ENCODE data around the gene ZBTB12. TPM values are rescaled to one million over a fixed set of nuclear protein-coding genes. Genes with fewer than 3 reads are reported as not detected.

The ZBTB12 gene
- total and polyA plus RNA-seq, 9 of the 15 experiments (the other 6 are each of a cell fraction or from before 2014, with no cell fraction given), result 0.03 to 12.4 (median 5.8) TPM; not detected in 1

DNA sequence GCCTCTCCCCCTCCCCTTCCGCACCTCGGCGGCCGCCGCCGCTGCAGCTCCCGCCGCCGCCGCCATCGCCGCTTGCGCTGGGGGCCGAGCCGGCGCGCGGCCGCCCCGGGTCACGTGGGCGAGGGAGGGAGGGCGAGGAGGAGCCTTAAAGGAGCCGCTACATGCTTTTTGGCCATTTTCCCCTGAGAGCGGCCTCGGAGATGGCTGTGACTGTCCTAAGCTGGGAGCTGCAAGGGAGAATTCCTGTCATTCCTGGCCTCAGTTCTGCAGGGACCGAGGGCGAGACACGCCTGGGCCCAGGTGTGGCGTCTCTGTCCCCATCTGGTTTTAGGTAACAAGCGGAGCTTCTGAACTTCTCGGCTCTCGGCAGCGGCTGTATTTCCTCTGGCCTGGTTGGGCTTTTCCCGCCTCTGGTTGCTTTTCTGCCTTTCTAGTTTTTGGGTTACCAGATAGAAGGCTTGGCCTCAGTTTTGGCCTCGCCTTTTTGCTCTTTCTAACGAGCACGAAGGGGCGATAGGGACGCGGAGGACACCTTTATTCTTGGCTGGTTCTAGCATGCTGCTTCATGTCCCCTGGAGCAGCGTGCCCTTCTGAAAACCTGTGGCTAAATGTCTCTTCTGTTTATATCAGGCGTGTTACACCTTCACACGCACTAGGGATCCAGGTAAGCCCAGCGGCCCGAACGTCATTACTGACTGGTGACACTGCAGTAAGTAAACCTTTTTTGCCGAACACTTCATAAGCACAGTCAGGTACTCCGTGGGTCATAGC is 4.1 kb downstream of the ZBTB12 start, which contains the start of gene EHMT2 (continued):
- TF ChIP-seq, protein P1, sequence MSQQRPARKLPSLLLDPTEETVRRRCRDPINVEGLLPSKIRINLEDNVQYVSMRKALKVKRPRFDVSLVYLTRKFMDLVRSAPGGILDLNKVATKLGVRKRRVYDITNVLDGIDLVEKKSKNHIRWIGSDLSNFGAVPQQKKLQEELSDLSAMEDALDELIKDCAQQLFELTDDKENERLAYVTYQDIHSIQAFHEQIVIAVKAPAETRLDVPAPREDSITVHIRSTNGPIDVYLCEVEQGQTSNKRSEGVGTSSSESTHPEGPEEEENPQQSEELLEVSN (IDR thresholded peaks at IDR 0.05; ENCODE audit: borderline replicate concordance in 1 of 2, extremely low read depth in 1 of 2, insufficient read depth in 1 of 2, insufficient read length in 1 of 2, low read depth in 1 of 2, low read length in 1 of 2, poor library complexity in 1 of 2, severe bottlenecking in 1 of 2), result peak; percentile 33 to 63
- TF ChIP-seq, protein P2, sequence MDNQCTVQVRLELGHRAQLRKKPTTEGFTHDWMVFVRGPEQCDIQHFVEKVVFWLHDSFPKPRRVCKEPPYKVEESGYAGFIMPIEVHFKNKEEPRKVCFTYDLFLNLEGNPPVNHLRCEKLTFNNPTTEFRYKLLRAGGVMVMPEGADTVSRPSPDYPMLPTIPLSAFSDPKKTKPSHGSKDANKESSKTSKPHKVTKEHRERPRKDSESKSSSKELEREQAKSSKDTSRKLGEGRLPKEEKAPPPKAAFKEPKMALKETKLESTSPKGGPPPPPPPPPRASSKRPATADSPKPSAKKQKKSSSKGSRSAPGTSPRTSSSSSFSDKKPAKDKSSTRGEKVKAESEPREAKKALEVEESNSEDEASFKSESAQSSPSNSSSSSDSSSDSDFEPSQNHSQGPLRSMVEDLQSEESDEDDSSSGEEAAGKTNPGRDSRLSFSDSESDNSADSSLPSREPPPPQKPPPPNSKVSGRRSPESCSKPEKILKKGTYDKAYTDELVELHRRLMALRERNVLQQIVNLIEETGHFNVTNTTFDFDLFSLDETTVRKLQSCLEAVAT (IDR thresholded peaks at IDR 0.05), result 0 out of 4 replicates have a peak, but pooled peaks of 1 of the 2 experiments have one; percentile 16
- TF ChIP-seq SP2 (IDR thresholded peaks at IDR 0.05; ENCODE audit: extremely low read depth, low read depth, low read length, poor library complexity, severe bottlenecking) (no peak), RHOXF2B (CRISPR knock-in tag; conservative IDR thresholded peaks at IDR 0.05) (peak; percentile 89; the same call in 1 of the 2 replicates), SIRT6 (IDR thresholded peaks at IDR 0.05; ENCODE audit: low read depth, low read length) (no peak), RBBP5 (IDR thresholded peaks at IDR 0.05; ENCODE audit: borderline replicate concordance, insufficient read depth, low read length, poor library complexity, severe bottlenecking) (peak; percentile 81), POLR2A (conservative IDR thresholded peaks at IDR 0.05) (peak; percentile 84), ZNF212 (CRISPR knock-in tag; IDR thresholded peaks at IDR 0.05) (no peak), ATF7 (IDR thresholded peaks at IDR 0.05) (peak; percentile 39; the same call in 1 of the 2 replicates), DMBX1 (CRISPR knock-in tag; IDR thresholded peaks at IDR 0.05; ENCODE audit: borderline replicate concordance) (no peak)
- TF ChIP-seq, protein P3, sequence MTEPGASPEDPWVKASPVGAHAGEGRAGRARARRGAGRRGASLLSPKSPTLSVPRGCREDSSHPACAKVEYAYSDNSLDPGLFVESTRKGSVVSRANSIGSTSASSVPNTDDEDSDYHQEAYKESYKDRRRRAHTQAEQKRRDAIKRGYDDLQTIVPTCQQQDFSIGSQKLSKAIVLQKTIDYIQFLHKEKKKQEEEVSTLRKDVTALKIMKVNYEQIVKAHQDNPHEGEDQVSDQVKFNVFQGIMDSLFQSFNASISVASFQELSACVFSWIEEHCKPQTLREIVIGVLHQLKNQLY (CRISPR knock-in tag; conservative IDR thresholded peaks at IDR 0.05), result peak in 1 of 2 experiments; percentile 82; a peak in 1 of 4 replicates
- TF ChIP-seq, protein P4, sequence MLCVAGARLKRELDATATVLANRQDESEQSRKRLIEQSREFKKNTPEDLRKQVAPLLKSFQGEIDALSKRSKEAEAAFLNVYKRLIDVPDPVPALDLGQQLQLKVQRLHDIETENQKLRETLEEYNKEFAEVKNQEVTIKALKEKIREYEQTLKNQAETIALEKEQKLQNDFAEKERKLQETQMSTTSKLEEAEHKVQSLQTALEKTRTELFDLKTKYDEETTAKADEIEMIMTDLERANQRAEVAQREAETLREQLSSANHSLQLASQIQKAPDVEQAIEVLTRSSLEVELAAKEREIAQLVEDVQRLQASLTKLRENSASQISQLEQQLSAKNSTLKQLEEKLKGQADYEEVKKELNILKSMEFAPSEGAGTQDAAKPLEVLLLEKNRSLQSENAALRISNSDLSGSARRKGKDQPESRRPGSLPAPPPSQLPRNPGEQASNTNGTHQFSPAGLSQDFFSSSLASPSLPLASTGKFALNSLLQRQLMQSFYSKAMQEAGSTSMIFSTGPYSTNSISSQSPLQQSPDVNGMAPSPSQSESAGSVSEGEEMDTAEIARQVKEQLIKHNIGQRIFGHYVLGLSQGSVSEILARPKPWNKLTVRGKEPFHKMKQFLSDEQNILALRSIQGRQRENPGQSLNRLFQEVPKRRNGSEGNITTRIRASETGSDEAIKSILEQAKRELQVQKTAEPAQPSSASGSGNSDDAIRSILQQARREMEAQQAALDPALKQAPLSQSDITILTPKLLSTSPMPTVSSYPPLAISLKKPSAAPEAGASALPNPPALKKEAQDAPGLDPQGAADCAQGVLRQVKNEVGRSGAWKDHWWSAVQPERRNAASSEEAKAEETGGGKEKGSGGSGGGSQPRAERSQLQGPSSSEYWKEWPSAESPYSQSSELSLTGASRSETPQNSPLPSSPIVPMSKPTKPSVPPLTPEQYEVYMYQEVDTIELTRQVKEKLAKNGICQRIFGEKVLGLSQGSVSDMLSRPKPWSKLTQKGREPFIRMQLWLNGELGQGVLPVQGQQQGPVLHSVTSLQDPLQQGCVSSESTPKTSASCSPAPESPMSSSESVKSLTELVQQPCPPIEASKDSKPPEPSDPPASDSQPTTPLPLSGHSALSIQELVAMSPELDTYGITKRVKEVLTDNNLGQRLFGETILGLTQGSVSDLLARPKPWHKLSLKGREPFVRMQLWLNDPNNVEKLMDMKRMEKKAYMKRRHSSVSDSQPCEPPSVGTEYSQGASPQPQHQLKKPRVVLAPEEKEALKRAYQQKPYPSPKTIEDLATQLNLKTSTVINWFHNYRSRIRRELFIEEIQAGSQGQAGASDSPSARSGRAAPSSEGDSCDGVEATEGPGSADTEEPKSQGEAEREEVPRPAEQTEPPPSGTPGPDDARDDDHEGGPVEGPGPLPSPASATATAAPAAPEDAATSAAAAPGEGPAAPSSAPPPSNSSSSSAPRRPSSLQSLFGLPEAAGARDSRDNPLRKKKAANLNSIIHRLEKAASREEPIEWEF (CRISPR knock-in tag; IDR thresholded peaks at IDR 0.05), result no peak
- TF ChIP-seq, protein P5, sequence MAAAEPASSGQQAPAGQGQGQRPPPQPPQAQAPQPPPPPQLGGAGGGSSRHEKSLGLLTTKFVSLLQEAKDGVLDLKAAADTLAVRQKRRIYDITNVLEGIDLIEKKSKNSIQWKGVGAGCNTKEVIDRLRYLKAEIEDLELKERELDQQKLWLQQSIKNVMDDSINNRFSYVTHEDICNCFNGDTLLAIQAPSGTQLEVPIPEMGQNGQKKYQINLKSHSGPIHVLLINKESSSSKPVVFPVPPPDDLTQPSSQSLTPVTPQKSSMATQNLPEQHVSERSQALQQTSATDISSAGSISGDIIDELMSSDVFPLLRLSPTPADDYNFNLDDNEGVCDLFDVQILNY (CRISPR knock-in tag; IDR thresholded peaks at IDR 0.05), result 0 out of 2 replicates have a peak, but pooled peaks have one; percentile 45
- TF ChIP-seq, protein P6, sequence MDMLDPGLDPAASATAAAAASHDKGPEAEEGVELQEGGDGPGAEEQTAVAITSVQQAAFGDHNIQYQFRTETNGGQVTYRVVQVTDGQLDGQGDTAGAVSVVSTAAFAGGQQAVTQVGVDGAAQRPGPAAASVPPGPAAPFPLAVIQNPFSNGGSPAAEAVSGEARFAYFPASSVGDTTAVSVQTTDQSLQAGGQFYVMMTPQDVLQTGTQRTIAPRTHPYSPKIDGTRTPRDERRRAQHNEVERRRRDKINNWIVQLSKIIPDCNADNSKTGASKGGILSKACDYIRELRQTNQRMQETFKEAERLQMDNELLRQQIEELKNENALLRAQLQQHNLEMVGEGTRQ (CRISPR knock-in tag; IDR thresholded peaks at IDR 0.05), result peak; percentile 94
